ENCODE results near the gene MINDY4. TPM values are rescaled to one million over a fixed set of nuclear protein-coding genes. Genes with fewer than 3 reads are reported as not detected.

The MINDY4 gene
- total RNA-seq, 2 experiments from 2014 or later = 0.36 to 0.60 TPM

GRCh38 chr7:30817371-30817767 is 46.2 kb downstream of the MINDY4 start:
- H3K4me3 Mint-ChIP-seq = no peak overlapping the region
- Histone ChIP-seq H3K4me1 (ENCODE audit: insufficient read depth, low read length) (no peaks in the 10 kb centered on the region), H3K27ac (ENCODE audit: low read depth in 1 of 2, low read length in 2 of 2) (no peak overlapping the region), H3K9me3 (ENCODE audit: control insufficient read depth in 1 of 2, insufficient read depth in 1 of 2, low read length in 2 of 2) (no peaks in the 10 kb centered on the region), H3K4me3 (ENCODE audit: low read length) (no peak overlapping the region), H3K27me3 (ENCODE audit: control insufficient read depth in 1 of 2, insufficient read depth in 2 of 2, low read length in 2 of 2) (no peaks in the 10 kb centered on the region), H3K36me3 (ENCODE audit: insufficient read depth, low read length) (no peaks in the 10 kb centered on the region)
- no peak overlapping the region for H3K27ac Mint-ChIP-seq
- H3K27me3 Mint-ChIP-seq = no peaks in the 10 kb centered on the region
- intact Hi-C loops (cut with DNase I, micrococcal nuclease) = no loop called here
- no peaks in the 10 kb centered on the region for H3K36me3 Mint-ChIP-seq (ENCODE audit: low read depth)
- ChIA-PET POLR2A (interaction anchor here (0.7 kb wide), 1 partner anchor 51 kb away, joined by 4 read pairs; no protein-coding TSS in a partner anchor), CTCF (no interaction called here)
- H3K4me1 Mint-ChIP-seq (ENCODE audit: low read depth) = no peaks in the 10 kb centered on the region
- ATAC-seq (ENCODE audit: poor library complexity) = no peak
- no peaks in the 10 kb centered on the region for H3K9me3 Mint-ChIP-seq
- DNase-seq = no peak
- TF ChIP-seq CTCF (IDR thresholded peaks at IDR 0.05) = no peak

GRCh38 chr7:30824821-30825720 is 53.9 kb downstream of the MINDY4 start:
- Mint-ChIP-seq H3K27ac (no peak overlapping the region), H3K27me3 (peaks cover 8% of the 10 kb centered on the region), H3K4me1 (ENCODE audit: low read depth) (peaks cover 16% of the 10 kb centered on the region), H3K4me3 (no peak overlapping the region), H3K36me3 (ENCODE audit: low read depth) (no peaks in the 10 kb centered on the region), H3K9me3 (no peaks in the 10 kb centered on the region)
- Histone ChIP-seq H3K9me3 (ENCODE audit: control insufficient read depth in 1 of 2, insufficient read depth in 1 of 2, low read length in 2 of 2) (no peaks in the 10 kb centered on the region), H3K27ac (ENCODE audit: low read depth in 1 of 2, low read length in 2 of 2) (no peak overlapping the region), H3K36me3 (ENCODE audit: insufficient read depth, low read length) (no peaks in the 10 kb centered on the region), H3K27me3 (ENCODE audit: control insufficient read depth in 1 of 2, insufficient read depth in 2 of 2, low read length in 2 of 2) (no peaks in the 10 kb centered on the region), H3K4me1 (ENCODE audit: insufficient read depth, low read length) (no peaks in the 10 kb centered on the region), H3K4me3 (ENCODE audit: low read length) (no peak overlapping the region)
- no peak for DNase-seq
- POLR2A ChIA-PET = no interaction called here
- no peak for TF ChIP-seq CTCF (IDR thresholded peaks at IDR 0.05)
- intact Hi-C loops (cut with DNase I, micrococcal nuclease) = no loop called here
- ATAC-seq (ENCODE audit: poor library complexity) = no peak
- CTCF ChIA-PET = no interaction called here

GRCh38 chr7:30826181-30826580 is 55.0 kb downstream of the MINDY4 start:
- TF ChIP-seq CTCF (IDR thresholded peaks at IDR 0.05) = no peak

More at GRCh38 chr7:30826181-30826580, 55.0 kb downstream of the MINDY4 start:
- H3K27ac Mint-ChIP-seq = no peak overlapping the region
- peaks cover 3% of the 10 kb centered on the region for H3K36me3 Mint-ChIP-seq (ENCODE audit: low read depth)
- ATAC-seq (ENCODE audit: poor library complexity) (no peak), DNase-seq (no peak)
- H3K4me3 Mint-ChIP-seq = no peak overlapping the region
- no peaks in the 10 kb centered on the region for H3K27me3 ChIP-seq (ENCODE audit: control insufficient read depth in 1 of 2, insufficient read depth in 2 of 2, low read length in 2 of 2)
- ChIA-PET CTCF (no interaction called here), POLR2A (no interaction called here)
- H3K9me3 Mint-ChIP-seq = no peaks in the 10 kb centered on the region
- no peaks in the 10 kb centered on the region for H3K9me3 ChIP-seq (ENCODE audit: control insufficient read depth in 1 of 2, insufficient read depth in 1 of 2, low read length in 2 of 2)
- H3K27ac ChIP-seq (ENCODE audit: low read depth in 1 of 2, low read length in 2 of 2) = no peak overlapping the region
- intact Hi-C loops (cut with DNase I, micrococcal nuclease) = no loop called here
- no peaks in the 10 kb centered on the region for H3K4me1 ChIP-seq (ENCODE audit: insufficient read depth, low read length)
- H3K27me3 Mint-ChIP-seq = peaks cover 8% of the 10 kb centered on the region
- H3K4me3 ChIP-seq (ENCODE audit: low read length) = no peak overlapping the region
- no peaks in the 10 kb centered on the region for H3K36me3 ChIP-seq (ENCODE audit: insufficient read depth, low read length)
- H3K4me1 Mint-ChIP-seq (ENCODE audit: low read depth) = peaks cover 16% of the 10 kb centered on the region

Data from CD4-positive, alpha-beta T cell (primary cell).